HepG2 (cell line): ENCODE data around the gene SLC39A1. TPM values are rescaled to one million over a fixed set of nuclear protein-coding genes. Genes with fewer than 3 reads are reported as not detected.

ENCODE experiments used
- ELF4 ChIP-seq: sonication (generic); formaldehyde crosslinking; IDR thresholded peaks from 2 replicates; pipeline ENCODE4 v1.5.0; 2020; ENCODE audit warnings: missing genetic modification reagents, mild to moderate bottlenecking, moderate library complexity, borderline replicate concordance
- HMG20A ChIP-seq: IDR thresholded peaks from 2 replicates; pipeline ENCODE4 v1.6.1; 2016; ENCODE audit warnings: borderline replicate concordance
- KDM3A ChIP-seq: IDR thresholded peaks from 2 replicates; pipeline ENCODE4 v1.6.1; 2018; ENCODE audit warnings: low read depth, missing compliant biosample characterization
- KDM6A ChIP-seq: IDR thresholded peaks from 2 replicates; pipeline ENCODE4 v1.6.1; 2016; ENCODE audit warnings: low read depth
- MAFK ChIP-seq, 2 experiments: IDR thresholded peaks in 1 of 2; conservative IDR thresholded peaks in 1 of 2; 2 replicates each; pipeline ENCODE4 v1.6.1; 2011; ENCODE audit warnings: improper control_type of control experiment in 2 of 2, low read length in 2 of 2
- MXD4 ChIP-seq: IDR thresholded peaks from 2 replicates; pipeline ENCODE4 v1.6.1; 2016; ENCODE audit warnings: mild to moderate bottlenecking, missing biosample characterization, missing genetic modification reagents
- NCOA5 ChIP-seq: sonication (generic); formaldehyde crosslinking; IDR thresholded peaks from 2 replicates; pipeline ENCODE4 v1.4.0; 2020; ENCODE audit warnings: missing genetic modification reagents
- NR2C2 ChIP-seq: sonication (generic); formaldehyde crosslinking; IDR thresholded peaks from 2 replicates; pipeline ENCODE4 v1.4.0; 2020; ENCODE audit warnings: missing genetic modification reagents, mild to moderate bottlenecking, moderate library complexity, borderline replicate concordance
- PCBP1 ChIP-seq: fragments of 200-400 bp; formaldehyde crosslinking; IDR thresholded peaks from 2 replicates; pipeline ENCODE4 v1.6.1; 2017; ENCODE audit warnings: mild to moderate bottlenecking, low read depth, low read length, borderline replicate concordance
- PCBP2 ChIP-seq: fragments of 200-400 bp; formaldehyde crosslinking; optimal IDR thresholded peaks from 2 replicates; pipeline ENCODE3; 2018; ENCODE audit warnings: low read length, low read depth; ENCODE audit not compliant: poor library complexity, severe bottlenecking
- PHF20 ChIP-seq: sonication (generic); formaldehyde crosslinking; IDR thresholded peaks from 2 replicates; pipeline ENCODE4 v1.5.0; 2020; ENCODE audit warnings: mild to moderate bottlenecking, missing genetic modification reagents
- TBL1XR1 ChIP-seq: fragments of 150-350 bp; IDR thresholded peaks from 2 replicates; pipeline ENCODE4 v1.6.1; 2014; ENCODE audit warnings: borderline replicate concordance, low read length; ENCODE audit not compliant: partially characterized antibody
- TERF1 ChIP-seq: sonication (generic); formaldehyde crosslinking; IDR thresholded peaks from 2 replicates; pipeline ENCODE4 v1.8.0; 2022; ENCODE audit warnings: mild to moderate bottlenecking, missing genetic modification reagents, moderate library complexity
- THAP11 ChIP-seq: IDR thresholded peaks from 2 replicates; pipeline ENCODE4 v1.6.1; 2016; ENCODE audit warnings: missing biosample characterization, missing genetic modification reagents
- ZIK1 ChIP-seq: sonication (generic); formaldehyde crosslinking; IDR thresholded peaks from 2 replicates; pipeline ENCODE4 v1.5.0; 2020; ENCODE audit warnings: mild to moderate bottlenecking, low read depth, missing genetic modification reagents, borderline replicate concordance
- ZNF282 ChIP-seq: fragments of 450-650 bp; IDR thresholded peaks from 2 replicates; pipeline ENCODE4 v1.6.1; 2018; ENCODE audit not compliant: partially characterized antibody
- ZNF557 ChIP-seq: sonication (generic); formaldehyde crosslinking; IDR thresholded peaks from 2 replicates; pipeline ENCODE4 v1.4.0; 2020; ENCODE audit warnings: missing genetic modification reagents
- ZNF563 ChIP-seq: sonication (generic); formaldehyde crosslinking; IDR thresholded peaks from 2 replicates; pipeline ENCODE4 v1.8.0; 2022; ENCODE audit warnings: mild to moderate bottlenecking, moderate library complexity, missing genetic modification reagents
- ZNF615 ChIP-seq: sonication (generic); formaldehyde crosslinking; IDR thresholded peaks from 2 replicates; pipeline ENCODE4 v1.5.0; 2020; ENCODE audit warnings: mild to moderate bottlenecking, missing genetic modification reagents, borderline replicate concordance
- ZNF691 ChIP-seq: sonication (generic); formaldehyde crosslinking; IDR thresholded peaks from 2 replicates; pipeline ENCODE4 v1.4.0; 2020; ENCODE audit warnings: missing genetic modification reagents, low read depth, mild to moderate bottlenecking, borderline replicate concordance
- ZNF710 ChIP-seq: sonication (generic); formaldehyde crosslinking; IDR thresholded peaks from 2 replicates; pipeline ENCODE4 v1.5.0; 2020; ENCODE audit warnings: mild to moderate bottlenecking, missing genetic modification reagents, borderline replicate concordance
- ZNF766 ChIP-seq: sonication (generic); formaldehyde crosslinking; IDR thresholded peaks from 2 replicates; pipeline ENCODE4 v1.5.0; 2020; ENCODE audit warnings: missing genetic modification reagents, borderline replicate concordance
- ZNF780A ChIP-seq: sonication (generic); formaldehyde crosslinking; IDR thresholded peaks from 2 replicates; pipeline ENCODE4 v1.8.0; 2022; ENCODE audit warnings: mild to moderate bottlenecking, missing genetic modification reagents, moderate library complexity
- ZNF784 ChIP-seq: sonication (generic); formaldehyde crosslinking; IDR thresholded peaks from 2 replicates; pipeline ENCODE4 v1.5.1; 2020; ENCODE audit warnings: missing genetic modification reagents, mild to moderate bottlenecking, borderline replicate concordance
- polyA plus RNA-seq, 8 experiments: library from polyadenylated mRNA; depleted of rRNA in 3 of 8; stranded (reverse) in 7 of 8; unstranded in 1 of 8; fragments of >200 nt; fragmentation: Illumina TruSeq in 4 of 8; extraction: Trizol in 4 of 8; gene quantifications; 2 replicates each; pipeline versions ENCODE4 v1.2.1 to v1.2.3, GENCODE V29; 2011 to 2016; ENCODE audit warnings: low read depth in 4 of 8, missing spikeins in 1 of 8, mixed read lengths in 1 of 8; ENCODE audit not compliant: insufficient read depth in 1 of 8
- total RNA-seq, 5 experiments: library from RNA; depleted of rRNA; stranded (reverse); fragments of >200 nt; fragmentation: Illumina TruSeq; extraction: Trizol; gene quantifications; 2 replicates each; pipeline ENCODE4 v1.2.3, GENCODE V29; 2016; ENCODE audit warnings: low read depth in 1 of 5

Gene SLC39A1
- total and polyA plus RNA-seq, 2 of the 13 experiments (the other 11 are each of a cell fraction or from before 2014, with no cell fraction given), result 71.2 to 78.4 TPM

GRCh38 chr1:153977250-153978240, 14.2 kb upstream of the SLC39A1 start, which contains the start of gene JTB (continued):
- TF ChIP-seq KDM3A (CRISPR knock-in tag) (peak; percentile 86; the same call in 1 of the 2 replicates), ZNF710 (0 out of 2 replicates have a peak, but pooled peaks have one; percentile 60), ELF4 (0 out of 2 replicates have a peak, but pooled peaks have one; percentile 87), NCOA5 (CRISPR knock-in tag) (no peak), PCBP2 (no peak), PCBP1 (no peak), ZNF691 (peak; percentile 54; the same call in 1 of the 2 replicates), ZNF557 (CRISPR knock-in tag) (no peak), TERF1 (CRISPR knock-in tag) (no peak), HMG20A (CRISPR knock-in tag) (no peak), ZNF563 (CRISPR knock-in tag) (peak; percentile 91), PHF20 (peak; percentile 83), TBL1XR1 (no peak), MXD4 (CRISPR knock-in tag) (peak; percentile 16), ZNF282 (no peak), THAP11 (CRISPR knock-in tag) (peak; percentile 99), KDM6A (no peak), ZIK1 (CRISPR knock-in tag) (peak; percentile 90), MAFK (conservative IDR thresholded peaks at IDR 0.05 in 1 of 2, IDR thresholded peaks at IDR 0.05 in 1 of 2; ENCODE audit: low read length in 2 of 2) (no peak), ZNF766 (CRISPR knock-in tag) (0 out of 2 replicates have a peak, but pooled peaks have one; percentile 52), ZNF784 (no peak; the same call in 1 of the 2 replicates), NR2C2 (peak; percentile 69; the same call in 1 of the 2 replicates), ZNF615 (CRISPR knock-in tag) (no peak), ZNF780A (CRISPR knock-in tag) (0 out of 2 replicates have a peak, but pooled peaks have one; percentile 37)
